Epithelial cell of proximal tubule (primary cell): ENCODE measurements around the gene SEMA5A. TPM values are rescaled to one million over a fixed set of nuclear protein-coding genes. Genes with fewer than 3 reads are reported as not detected.

Source experiments
- DNase-seq: peaks from one replicate; pipeline ENCODE4 v3.0.0-alpha.2; 2011; ENCODE audit warnings: low read depth
- H3K4me3 ChIP-seq: 2 replicates; pipeline ENCODE4 v1.5.1; 2011; ENCODE audit warnings: low read depth, mild to moderate bottlenecking, low read length
- total RNA-seq: library from RNA; depleted of rRNA; stranded (reverse); fragments of >200 nt; gene quantifications from 2 replicates; pipeline ENCODE4 v1.2.3, GENCODE V29; 2015
- TF ChIP-seq, protein P1 (sequence below): conservative IDR thresholded peaks from 2 replicates; pipeline ENCODE4 v1.5.1; 2012; ENCODE audit warnings: low read depth, mild to moderate bottlenecking, low read length

Gene SEMA5A
- total RNA-seq, 1 donor from 2014 or later, result 4.0 TPM

DNA sequence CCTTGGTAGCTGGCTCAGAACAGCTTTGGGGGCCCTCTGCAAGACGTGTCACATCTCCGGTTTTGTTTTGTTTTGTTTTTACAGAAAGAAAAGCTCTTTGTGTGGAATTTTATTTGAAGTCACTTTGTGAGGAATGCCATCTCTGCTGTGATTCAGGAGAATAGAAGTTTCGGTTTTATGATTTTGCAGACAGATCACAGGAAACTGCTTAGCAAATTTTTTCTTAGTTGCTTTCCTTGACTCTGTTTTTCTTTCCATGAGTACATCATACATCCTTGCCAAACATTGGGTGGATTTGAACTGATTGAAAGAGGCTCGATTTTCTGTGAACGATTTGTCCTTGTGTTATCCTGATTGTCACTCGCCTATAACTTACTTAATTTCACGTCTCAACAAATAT lies 5.1 kb downstream of the SEMA5A start:
- DNase-seq, result no peak
- no peak overlapping the region for H3K4me3 ChIP-seq

GRCh38 chr5:9538504-9538903 lies 7.4 kb downstream of the SEMA5A start:
- TF ChIP-seq, protein P1, sequence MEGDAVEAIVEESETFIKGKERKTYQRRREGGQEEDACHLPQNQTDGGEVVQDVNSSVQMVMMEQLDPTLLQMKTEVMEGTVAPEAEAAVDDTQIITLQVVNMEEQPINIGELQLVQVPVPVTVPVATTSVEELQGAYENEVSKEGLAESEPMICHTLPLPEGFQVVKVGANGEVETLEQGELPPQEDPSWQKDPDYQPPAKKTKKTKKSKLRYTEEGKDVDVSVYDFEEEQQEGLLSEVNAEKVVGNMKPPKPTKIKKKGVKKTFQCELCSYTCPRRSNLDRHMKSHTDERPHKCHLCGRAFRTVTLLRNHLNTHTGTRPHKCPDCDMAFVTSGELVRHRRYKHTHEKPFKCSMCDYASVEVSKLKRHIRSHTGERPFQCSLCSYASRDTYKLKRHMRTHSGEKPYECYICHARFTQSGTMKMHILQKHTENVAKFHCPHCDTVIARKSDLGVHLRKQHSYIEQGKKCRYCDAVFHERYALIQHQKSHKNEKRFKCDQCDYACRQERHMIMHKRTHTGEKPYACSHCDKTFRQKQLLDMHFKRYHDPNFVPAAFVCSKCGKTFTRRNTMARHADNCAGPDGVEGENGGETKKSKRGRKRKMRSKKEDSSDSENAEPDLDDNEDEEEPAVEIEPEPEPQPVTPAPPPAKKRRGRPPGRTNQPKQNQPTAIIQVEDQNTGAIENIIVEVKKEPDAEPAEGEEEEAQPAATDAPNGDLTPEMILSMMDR, result no peak
- no peak for DNase-seq

More for the DNA sequence above, 5.1 kb downstream of the SEMA5A start:
- TF ChIP-seq, protein P1, result no peak

DNA sequence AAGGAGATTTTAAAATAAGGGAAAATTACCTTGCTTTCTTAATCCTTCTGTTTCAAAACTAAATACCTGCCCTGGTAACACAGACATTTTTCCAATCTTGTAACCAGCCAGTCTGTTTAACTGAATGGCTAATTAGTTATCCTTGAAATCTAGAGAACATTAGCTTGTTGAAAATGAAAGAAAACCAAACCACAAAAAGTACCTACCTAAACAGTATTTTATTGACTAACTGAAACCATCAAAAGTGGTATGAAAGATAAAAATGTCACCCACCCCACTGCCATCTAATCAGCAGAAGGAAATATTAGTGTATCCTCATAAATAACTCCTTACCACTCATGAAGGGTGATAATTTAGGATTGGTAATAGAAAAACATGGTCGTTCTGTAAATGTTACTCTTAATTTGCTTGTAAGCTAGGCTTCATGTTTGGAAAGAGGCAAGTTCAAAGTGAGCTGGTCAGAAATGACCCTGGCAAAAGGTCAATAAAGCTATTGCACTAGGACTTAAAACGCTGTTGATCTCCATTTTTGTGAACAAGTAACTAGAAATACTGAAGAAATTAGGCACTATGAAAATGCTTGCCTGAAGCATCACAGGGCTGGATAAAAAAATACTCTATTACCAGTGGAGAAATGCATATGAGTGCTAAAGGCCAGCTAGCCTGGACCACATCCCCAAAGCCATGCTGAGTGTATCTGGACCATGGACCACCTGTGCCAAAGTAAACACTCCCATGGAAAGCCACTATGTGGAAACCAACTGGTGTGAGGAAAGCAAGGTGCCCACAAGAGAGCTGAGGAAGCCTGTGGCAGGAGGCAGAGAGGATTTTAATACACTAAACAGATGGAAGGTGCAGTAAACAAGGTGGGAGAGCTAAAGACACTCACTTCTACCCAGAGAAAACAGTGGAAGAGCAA lies 8.4 kb downstream of the SEMA5A start:
- TF ChIP-seq, protein P1, result no peak
- no peak overlapping the region for H3K4me3 ChIP-seq
- DNase-seq, result no peak

More at GRCh38 chr5:9538504-9538903, 7.4 kb downstream of the SEMA5A start:
- no peak overlapping the region for H3K4me3 ChIP-seq

DNA sequence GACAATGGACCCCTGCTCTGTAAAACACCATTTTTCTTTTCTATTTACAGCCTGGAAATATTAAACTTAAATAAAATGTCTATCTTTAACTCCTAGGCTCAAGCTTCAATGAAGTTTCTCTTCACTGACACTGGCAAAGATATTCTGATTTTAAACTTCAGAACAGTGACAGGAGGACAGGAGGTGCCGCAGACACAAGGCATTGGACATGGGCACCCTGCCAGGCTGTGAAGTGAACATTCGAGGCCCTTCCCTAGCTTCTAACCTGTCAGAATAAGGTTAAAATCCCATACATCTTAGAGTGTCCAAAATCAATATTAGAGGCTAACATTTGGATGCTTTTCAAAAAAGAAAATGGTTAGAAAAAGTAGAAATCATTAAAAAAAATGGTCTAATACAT lies 9.2 kb downstream of the SEMA5A start:
- no peak overlapping the region for H3K4me3 ChIP-seq
- TF ChIP-seq, protein P1, result no peak
- no peak for DNase-seq

- no peak for DNase-seq
- TF ChIP-seq, protein P1, result no peak
- H3K4me3 ChIP-seq, result no peak overlapping the region
Measured at GRCh38 chr5:9534881-9535517, 10.9 kb downstream of the SEMA5A start.

DNA sequence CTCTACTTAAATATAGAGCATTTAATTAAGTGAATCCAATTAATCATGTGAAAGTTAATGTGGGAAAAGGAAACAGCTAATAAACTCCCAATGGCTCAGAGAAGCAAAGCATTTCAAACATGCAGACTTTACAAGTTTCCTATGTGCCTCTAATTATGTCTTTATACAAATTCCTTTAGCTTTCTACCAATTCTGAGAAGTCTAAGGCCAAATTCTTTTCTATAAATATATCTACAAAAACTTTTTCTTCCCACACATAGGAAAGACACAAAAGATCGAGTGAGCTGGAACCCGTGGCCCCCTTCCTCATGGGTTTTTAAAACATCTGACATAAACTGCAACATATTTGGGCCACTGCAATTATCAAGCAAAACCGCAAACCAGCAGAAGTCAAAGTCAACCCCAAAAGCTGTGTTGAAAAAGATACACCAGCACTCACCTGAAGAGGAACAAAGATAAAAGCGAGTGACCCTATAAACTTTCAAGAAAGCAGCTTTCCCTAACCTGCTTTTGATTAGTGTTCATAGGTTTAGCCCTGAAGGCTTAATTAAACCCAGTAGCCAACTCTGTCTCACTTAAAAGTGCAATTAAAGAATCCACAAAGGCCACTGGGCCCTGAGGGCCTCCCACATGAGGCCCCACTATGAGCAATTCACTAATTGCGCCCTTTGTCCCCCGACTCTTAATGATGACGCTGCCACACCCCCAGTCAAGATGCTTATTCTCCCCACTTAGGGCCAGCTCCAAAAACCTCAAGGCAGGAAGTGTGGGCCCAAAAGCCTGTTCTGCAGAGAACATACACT lies 12.1 kb downstream of the SEMA5A start:
- H3K4me3 ChIP-seq, result no peak overlapping the region
- DNase-seq, result no peak
- TF ChIP-seq, protein P1, result no peak
